ENCODE measurements around the gene TRIM61. TPM values are rescaled to one million over a fixed set of nuclear protein-coding genes. Genes with fewer than 3 reads are reported as not detected.

Gene TRIM61
- 0.94 and 1.1 TPM in 2 replicates for total RNA-seq (ENCODE audit: low replicate concordance)

DNA sequence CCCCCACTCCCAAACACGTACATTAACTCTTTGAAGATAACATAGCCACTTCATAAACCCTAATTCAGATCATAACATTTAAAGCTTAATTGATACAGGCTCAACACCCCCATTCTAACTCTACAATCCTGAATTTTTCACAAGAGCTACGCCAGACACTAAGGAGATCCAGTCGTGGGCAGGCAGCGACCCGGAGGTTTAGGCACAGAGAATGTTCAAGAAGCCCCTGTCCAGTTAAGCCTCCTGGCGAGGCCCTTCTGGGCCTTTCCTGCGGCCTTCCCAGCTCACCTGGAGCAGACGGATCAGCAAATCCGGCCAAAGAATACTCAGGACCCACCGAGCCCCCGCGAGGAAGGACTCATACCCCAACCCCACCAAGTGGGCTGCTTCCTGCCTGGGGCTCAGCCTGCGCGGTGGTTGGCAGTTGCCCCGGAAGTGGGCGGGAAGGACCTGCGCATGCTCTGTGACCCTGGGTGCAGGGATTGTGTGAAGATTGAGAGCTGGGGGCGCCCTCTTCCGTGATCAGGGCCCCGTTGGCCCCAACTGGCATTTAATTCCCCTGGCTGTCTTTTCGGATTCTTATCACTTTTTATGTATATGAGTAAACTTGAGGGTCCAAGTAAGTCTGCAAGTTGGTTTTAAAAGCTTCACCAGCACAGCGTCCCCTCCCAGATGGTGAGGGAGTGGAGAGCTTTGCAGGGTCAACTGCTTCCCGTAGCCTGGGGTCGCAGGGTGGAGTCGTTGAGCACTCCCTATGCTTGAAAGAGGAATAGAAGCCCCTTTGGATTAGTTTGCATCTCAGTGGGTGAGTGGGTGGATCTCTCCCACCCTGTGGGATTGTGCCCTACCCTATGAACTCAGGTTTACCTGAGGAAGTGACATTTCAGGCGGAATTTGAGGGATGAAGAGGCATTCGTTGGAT, at the start of gene TRIM61:
Gene TRIM61, minus strand, starts transcription at position 415 of the 922 bp plus-strand sequence. CDS start 7,655 bp downstream, outside the sequence.

Other genes starting within 250 kb of the TRIM61 start
- gene SMIM31, start 223.5 kb downstream of the TRIM61 start, total RNA-seq (ENCODE audit: low replicate concordance): not detected in 2 replicates
- gene APELA, start 100.5 kb downstream of the TRIM61 start, total RNA-seq (ENCODE audit: low replicate concordance): 0.23 TPM in 1 of 2 replicates, not detected in the other
- not detected in 2 replicates for gene TRIM60, start 54.3 kb upstream of the TRIM61 start, total RNA-seq (ENCODE audit: low replicate concordance)
- not detected in 2 replicates for gene TRIM75, start 76.2 kb upstream of the TRIM61 start, total RNA-seq (ENCODE audit: low replicate concordance)
- 3.5 and 5.2 TPM in 2 replicates for gene TMEM192, start 135.2 kb upstream of the TRIM61 start, total RNA-seq (ENCODE audit: low replicate concordance)
- 16.4 and 24.7 TPM in 2 replicates for gene KLHL2, start 229.9 kb upstream of the TRIM61 start, total RNA-seq (ENCODE audit: low replicate concordance)

Measured in smooth muscle cell of the coronary artery (primary cell).